Measurements from ENCODE around the gene MTR.

DNA sequence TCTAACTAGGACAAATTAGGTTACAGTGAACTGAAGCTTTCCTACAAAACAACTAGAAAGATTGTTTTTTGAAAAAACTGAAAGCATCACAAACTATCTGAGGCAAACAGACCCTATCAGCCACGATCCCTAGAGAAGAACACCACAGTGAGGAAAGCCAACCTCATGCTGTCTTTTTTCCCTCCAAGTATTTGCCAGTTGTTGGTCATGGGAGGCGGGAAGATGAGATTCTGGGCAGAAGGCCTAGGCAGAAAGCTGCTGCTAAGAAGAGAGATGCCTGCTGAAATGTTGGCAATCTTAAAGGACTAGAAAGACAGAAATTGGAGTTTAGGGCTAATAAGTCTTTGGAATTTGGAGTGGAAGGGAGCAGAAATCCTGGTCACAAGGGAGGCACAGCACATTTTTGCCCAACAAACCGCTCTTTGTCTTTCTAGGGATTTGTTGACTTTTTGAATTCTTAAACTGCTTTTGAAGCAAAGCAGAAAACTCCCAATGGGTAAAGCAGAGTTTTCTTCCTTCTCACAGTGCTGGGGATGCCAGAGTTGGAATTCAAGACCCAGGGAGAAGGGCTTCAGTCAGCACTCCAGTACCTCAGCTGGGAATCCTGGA lies 125.3 kb downstream of the MTR start:
- TF ChIP-seq, protein P1, sequence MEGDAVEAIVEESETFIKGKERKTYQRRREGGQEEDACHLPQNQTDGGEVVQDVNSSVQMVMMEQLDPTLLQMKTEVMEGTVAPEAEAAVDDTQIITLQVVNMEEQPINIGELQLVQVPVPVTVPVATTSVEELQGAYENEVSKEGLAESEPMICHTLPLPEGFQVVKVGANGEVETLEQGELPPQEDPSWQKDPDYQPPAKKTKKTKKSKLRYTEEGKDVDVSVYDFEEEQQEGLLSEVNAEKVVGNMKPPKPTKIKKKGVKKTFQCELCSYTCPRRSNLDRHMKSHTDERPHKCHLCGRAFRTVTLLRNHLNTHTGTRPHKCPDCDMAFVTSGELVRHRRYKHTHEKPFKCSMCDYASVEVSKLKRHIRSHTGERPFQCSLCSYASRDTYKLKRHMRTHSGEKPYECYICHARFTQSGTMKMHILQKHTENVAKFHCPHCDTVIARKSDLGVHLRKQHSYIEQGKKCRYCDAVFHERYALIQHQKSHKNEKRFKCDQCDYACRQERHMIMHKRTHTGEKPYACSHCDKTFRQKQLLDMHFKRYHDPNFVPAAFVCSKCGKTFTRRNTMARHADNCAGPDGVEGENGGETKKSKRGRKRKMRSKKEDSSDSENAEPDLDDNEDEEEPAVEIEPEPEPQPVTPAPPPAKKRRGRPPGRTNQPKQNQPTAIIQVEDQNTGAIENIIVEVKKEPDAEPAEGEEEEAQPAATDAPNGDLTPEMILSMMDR (conservative IDR thresholded peaks at IDR 0.05; ENCODE audit: low read depth, low read length) = no peak
- TF ChIP-seq EZH2 (IDR thresholded peaks at IDR 0.05; ENCODE audit: low read length, unreplicated experiment) = no peak
